ENCODE data around the gene WDR33. TPM values are rescaled to one million over a fixed set of nuclear protein-coding genes. Genes with fewer than 3 reads are reported as not detected.

Gene WDR33
- total RNA-seq, 2 experiments from 2014 or later: 70.7 to 96.6 TPM

DNA sequence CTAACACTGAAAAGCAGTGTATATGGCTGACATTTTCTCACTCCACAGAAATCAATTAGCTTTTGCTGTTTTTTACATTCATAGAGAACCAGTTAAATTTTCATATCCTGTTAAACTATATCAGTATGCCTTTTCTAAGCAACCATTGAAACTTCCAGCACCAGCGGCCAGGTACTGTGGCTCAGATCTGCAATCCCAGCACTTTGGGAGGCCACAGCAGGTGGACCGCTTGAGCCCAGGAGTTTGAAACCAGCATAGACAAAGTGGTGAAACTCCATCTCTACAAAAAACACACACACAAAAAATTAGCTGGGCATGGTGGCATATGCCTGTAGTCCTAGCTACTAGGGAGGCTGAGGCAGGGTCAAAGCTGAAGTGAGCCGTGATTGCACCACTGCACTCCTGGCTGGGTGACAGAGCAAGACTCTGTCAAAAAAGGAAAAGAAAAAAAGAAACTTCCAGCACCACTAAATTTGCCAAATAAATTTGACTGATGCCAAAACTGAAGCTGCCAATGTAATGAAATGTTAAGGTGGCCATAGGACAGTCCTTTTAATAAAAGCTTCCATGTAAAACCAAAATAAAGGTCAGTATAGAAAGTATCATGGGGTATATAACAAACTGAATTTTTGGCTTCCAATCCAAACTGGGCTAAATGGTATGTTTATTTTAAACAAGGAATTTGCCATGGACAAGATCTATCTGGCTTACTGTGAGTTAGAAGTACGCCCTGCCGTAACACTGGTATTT, 106.2 kb downstream of the WDR33 start:
- H3K4me3 ChIP-seq (ENCODE audit: low read depth, low read length, poor library complexity, severe bottlenecking): no peak overlapping the region
- DNase-seq (ENCODE audit: low spot score): no peak
- intact Hi-C loops (cut with micrococcal nuclease; ENCODE audit: unreplicated experiment): loop anchor here (5.0 kb wide), 3 partner anchors 113 to 152 kb away; partner anchors contain the start of gene POLR2D
- H3K27ac ChIP-seq (ENCODE audit: low read depth, low read length, poor library complexity, severe bottlenecking): no peak overlapping the region
- peaks cover 29% of the 10 kb centered on the region; the same call in 1 of the 2 replicates for H3K79me2 ChIP-seq (ENCODE audit: insufficient read depth, low read depth, low read length)
- CTCF ChIA-PET (ENCODE audit: unreplicated experiment): no interaction called here
- no peak overlapping the region for H2AFZ ChIP-seq (ENCODE audit: low read length)
- BruUV-seq (replicated peaks): no TSS peak
- H3K4me2 ChIP-seq (ENCODE audit: low read length): no peak overlapping the region
- H3K9me2 ChIP-seq (ENCODE audit: insufficient read depth, low read length): no peaks in the 10 kb centered on the region
- POLR2A ChIA-PET: interaction anchor here (0.6 to 1.4 kb wide), 5 partner anchors 9 to 833 kb away, joined by 3 to 5 read pairs (median 4); no protein-coding TSS in a partner anchor
- peaks cover 12% of the 10 kb centered on the region; the same call in 1 of the 2 replicates for H4K20me1 ChIP-seq (ENCODE audit: insufficient read depth, low read length)
- TF ChIP-seq, protein P1, sequence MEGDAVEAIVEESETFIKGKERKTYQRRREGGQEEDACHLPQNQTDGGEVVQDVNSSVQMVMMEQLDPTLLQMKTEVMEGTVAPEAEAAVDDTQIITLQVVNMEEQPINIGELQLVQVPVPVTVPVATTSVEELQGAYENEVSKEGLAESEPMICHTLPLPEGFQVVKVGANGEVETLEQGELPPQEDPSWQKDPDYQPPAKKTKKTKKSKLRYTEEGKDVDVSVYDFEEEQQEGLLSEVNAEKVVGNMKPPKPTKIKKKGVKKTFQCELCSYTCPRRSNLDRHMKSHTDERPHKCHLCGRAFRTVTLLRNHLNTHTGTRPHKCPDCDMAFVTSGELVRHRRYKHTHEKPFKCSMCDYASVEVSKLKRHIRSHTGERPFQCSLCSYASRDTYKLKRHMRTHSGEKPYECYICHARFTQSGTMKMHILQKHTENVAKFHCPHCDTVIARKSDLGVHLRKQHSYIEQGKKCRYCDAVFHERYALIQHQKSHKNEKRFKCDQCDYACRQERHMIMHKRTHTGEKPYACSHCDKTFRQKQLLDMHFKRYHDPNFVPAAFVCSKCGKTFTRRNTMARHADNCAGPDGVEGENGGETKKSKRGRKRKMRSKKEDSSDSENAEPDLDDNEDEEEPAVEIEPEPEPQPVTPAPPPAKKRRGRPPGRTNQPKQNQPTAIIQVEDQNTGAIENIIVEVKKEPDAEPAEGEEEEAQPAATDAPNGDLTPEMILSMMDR (conservative IDR thresholded peaks at IDR 0.05; ENCODE audit: low read length): no peak
- TF ChIP-seq EZH2phosphoT487 (IDR thresholded peaks at IDR 0.05; ENCODE audit: borderline replicate concordance, low read depth, low read length): no peak
- peaks cover 74% of the 10 kb centered on the region for H3K36me3 ChIP-seq (ENCODE audit: insufficient read depth, low read length)
- H3K4me1 ChIP-seq (ENCODE audit: insufficient read depth, low read length, poor library complexity, severe bottlenecking): peaks cover 31% of the 10 kb centered on the region
- H3K9me3 ChIP-seq (ENCODE audit: low read length): no peaks in the 10 kb centered on the region

DNA sequence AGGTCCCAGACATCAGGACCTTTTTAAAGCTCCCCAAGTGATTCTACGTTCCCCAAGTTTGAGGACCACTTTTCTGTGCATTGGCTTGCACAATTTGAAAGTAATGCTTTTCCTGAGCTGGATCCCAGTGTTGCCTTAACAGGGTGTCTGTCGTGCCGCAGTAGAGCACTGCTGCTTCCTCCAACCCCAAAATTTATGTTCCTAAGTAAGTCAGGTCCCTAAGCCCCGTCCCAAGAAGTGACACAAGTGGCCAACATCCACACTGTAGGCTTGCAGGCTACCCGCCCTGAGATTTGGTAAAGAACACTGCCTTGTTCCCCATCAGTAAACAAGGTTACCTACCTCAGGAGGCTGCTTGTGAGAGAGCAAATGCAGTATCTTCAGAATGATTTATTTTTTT, 107.7 kb downstream of the WDR33 start:
- Histone ChIP-seq H3K27ac (ENCODE audit: low read depth, low read length, poor library complexity, severe bottlenecking) (no peak overlapping the region), H3K4me2 (ENCODE audit: low read length) (peak overlapping the region; percentile 82), H2AFZ (ENCODE audit: low read length) (no peak overlapping the region), H3K9me3 (ENCODE audit: low read length) (no peaks in the 10 kb centered on the region), H3K79me2 (ENCODE audit: insufficient read depth, low read depth, low read length) (peaks cover 29% of the 10 kb centered on the region; the same call in 1 of the 2 replicates), H3K4me3 (ENCODE audit: low read depth, low read length, poor library complexity, severe bottlenecking) (peak overlapping the region; percentile 69), H3K36me3 (ENCODE audit: insufficient read depth, low read length) (peaks cover 59% of the 10 kb centered on the region), H4K20me1 (ENCODE audit: insufficient read depth, low read length) (peaks cover 12% of the 10 kb centered on the region; the same call in 1 of the 2 replicates), H3K4me1 (ENCODE audit: insufficient read depth, low read length, poor library complexity, severe bottlenecking) (peaks cover 31% of the 10 kb centered on the region), H3K9me2 (ENCODE audit: insufficient read depth, low read length) (no peaks in the 10 kb centered on the region)
- no peak for DNase-seq (ENCODE audit: low spot score)
- intact Hi-C loops (cut with micrococcal nuclease; ENCODE audit: unreplicated experiment): loop anchor here (2.0 to 5.0 kb wide), 4 partner anchors 46 to 154 kb away; partner anchors contain the start of gene POLR2D
- ChIA-PET POLR2A (interaction anchor here (1.4 kb wide), 1 partner anchor 21 kb away, joined by 4 read pairs; no protein-coding TSS in a partner anchor), CTCF (ENCODE audit: unreplicated experiment) (no interaction called here)
- no TSS peak for BruUV-seq (replicated peaks)
- TF ChIP-seq EZH2phosphoT487 (IDR thresholded peaks at IDR 0.05; ENCODE audit: borderline replicate concordance, low read depth, low read length): no peak
- TF ChIP-seq, protein P1 (conservative IDR thresholded peaks at IDR 0.05; ENCODE audit: low read length): no peak

All from OCI-LY7 (cell line).